CD4-positive, alpha-beta T cell (primary cell): Measurements from ENCODE around the gene PCYOX1L. TPM values are rescaled to one million over a fixed set of nuclear protein-coding genes. Genes with fewer than 3 reads are reported as not detected.

Experiments used
- ATAC-seq: fragments of 200-7000 bp; cut with Tn5 transposase; one replicate; pipeline ENCODE4 v1.10.0; 2022; ENCODE audit warnings: mild to moderate bottlenecking; ENCODE audit not compliant: poor library complexity
- CTCF ChIA-PET: fragments of 350-600 bp; sonication (Branson Sonifier 250); formaldehyde crosslinking; loops from one replicate; lab custom pipeline; 2021; ENCODE audit warnings: antibody characterized with exemption, inconsistent platforms; lab: Charles Lee
- POLR2A ChIA-PET: fragments of 350-600 bp; sonication (Branson Sonifier 250); formaldehyde crosslinking; loops from one replicate; lab custom pipeline; 2021; ENCODE audit warnings: antibody characterized with exemption, inconsistent platforms; lab: Charles Lee
- DNase-seq, 14 experiments: peaks; one replicate each; pipeline ENCODE4 v3.0.0-alpha.2; 2013 to 2020; ENCODE audit warnings: mixed read lengths in 2 of 14
- H3K27ac ChIP-seq, 2 donors: one replicate each; pipeline versions ENCODE4 v1.5.1 to v1.7.0; 2013; ENCODE audit warnings: low read length in 2 of 2, low read depth in 1 of 2, mild to moderate bottlenecking in 1 of 2
- H3K27me3 ChIP-seq, 2 experiments: 1 replicate in 1 of 2; 2 replicates in 1 of 2; pipeline versions ENCODE4 v1.6.1 to v1.7.0; 2013; ENCODE audit warnings: low read length in 2 of 2, control low read depth in 1 of 2, mild to moderate bottlenecking in 1 of 2, moderate library complexity in 1 of 2; ENCODE audit not compliant: insufficient read depth in 2 of 2, control insufficient read depth in 1 of 2
- H3K36me3 ChIP-seq: one replicate; pipeline ENCODE4 v1.6.1; 2013; ENCODE audit warnings: low read length, control low read depth; ENCODE audit not compliant: insufficient read depth
- H3K4me1 ChIP-seq: one replicate; pipeline ENCODE4 v1.6.1; 2013; ENCODE audit warnings: low read length, control low read depth; ENCODE audit not compliant: insufficient read depth
- H3K4me3 ChIP-seq: one replicate; pipeline ENCODE4 v1.5.1; 2013; ENCODE audit warnings: mild to moderate bottlenecking, low read length, moderate library complexity
- H3K9me3 ChIP-seq, 2 experiments: 1 replicate in 1 of 2; 2 replicates in 1 of 2; pipeline versions ENCODE4 v1.6.1 to v1.7.0; 2013; ENCODE audit warnings: low read length in 2 of 2, mild to moderate bottlenecking in 2 of 2, control low read depth in 1 of 2, moderate library complexity in 1 of 2; ENCODE audit not compliant: control insufficient read depth in 1 of 2, insufficient read depth in 1 of 2
- H3K27ac Mint-ChIP-seq: one replicate; pipeline ENCODE4 v1.8.0; 2020; ENCODE audit warnings: mixed read lengths
- H3K27me3 Mint-ChIP-seq: one replicate; pipeline ENCODE4 v1.8.0; 2021; ENCODE audit warnings: mixed read lengths
- H3K36me3 Mint-ChIP-seq: one replicate; pipeline ENCODE4 v1.8.0; 2021; ENCODE audit warnings: low read depth, mixed read lengths
- H3K4me1 Mint-ChIP-seq: one replicate; pipeline ENCODE4 v1.8.0; 2021; ENCODE audit warnings: low read depth, mixed read lengths
- H3K4me3 Mint-ChIP-seq: one replicate; pipeline ENCODE4 v1.8.0; 2020; ENCODE audit warnings: mild to moderate bottlenecking, mixed read lengths
- H3K9me3 Mint-ChIP-seq: one replicate; pipeline ENCODE4 v1.8.0; 2020; ENCODE audit warnings: mixed read lengths
- CTCF ChIP-seq: fragments of 200-600 bp; IDR thresholded peaks from one replicate; pipeline ENCODE4 v1.8.0; 2022; ENCODE audit warnings: antibody characterized with exemption, mild to moderate bottlenecking
- intact Hi-C, 2 experiments: fragments of 100-400 bp; cut with DNase I in 1 of 2; cut with micrococcal nuclease in 1 of 2; formaldehyde crosslinking; loops; one replicate each; pipeline versions ENCODE4 v1.15.1 to v1.9.0; 2023 to 2025; cut with DNase I, micrococcal nuclease
- total RNA-seq, 174 experiments: library from RNA in 2 of 174; stranded (reverse) in 2 of 174; gene quantifications; one replicate each; pipeline ENCODE4 v1.2.3 and lab custom pipeline; 2021 to 2026

PCYOX1L gene
- total RNA-seq, 2 experiments from 2014 or later, result 22.9 to 24.8 TPM

- intact Hi-C loops, result no loop called here
- Mint-ChIP-seq H3K9me3 (no peaks in the 10 kb centered on the region), H3K4me1 (peaks cover 11% of the 10 kb centered on the region), H3K4me3 (no peak overlapping the region), H3K27ac (no peak overlapping the region), H3K27me3 (no peaks in the 10 kb centered on the region), H3K36me3 (no peaks in the 10 kb centered on the region)
- Histone ChIP-seq H3K4me3 (no peak overlapping the region), H3K27me3 (no peaks in the 10 kb centered on the region), H3K4me1 (peaks cover 8% of the 10 kb centered on the region), H3K27ac (no peak overlapping the region), H3K9me3 (no peaks in the 10 kb centered on the region), H3K36me3 (no peaks in the 10 kb centered on the region)
- no peak for TF ChIP-seq CTCF
- DNase-seq (no peak), ATAC-seq (no peak)
- ChIA-PET POLR2A (no interaction called here), CTCF (no interaction called here)
These were observed 61.2 kb downstream of the PCYOX1L start for GRCh38 chr5:149418910-149419531.

Other genes starting within 250 kb of the PCYOX1L start
- not detected for gene ABLIM3, start 216.6 kb upstream of the PCYOX1L start, total RNA-seq
- under 1 TPM; 0.47 to 0.56 TPM for gene AFAP1L1, start 86.2 kb upstream of the PCYOX1L start, total RNA-seq
- gene GRPEL2, start 12.5 kb upstream of the PCYOX1L start, total RNA-seq, result 10 to 100 TPM; 20.8 to 22.5 TPM
- gene IL17B, start 21.2 kb downstream of the PCYOX1L start, total RNA-seq, result not detected
- gene CSNK1A1, start 193.4 kb downstream of the PCYOX1L start, total RNA-seq, result 100 to 1,000 TPM; 201 to 217 TPM
- under 1 TPM in 1 of 2 experiments, not detected in 1; 0.41 TPM for gene ARHGEF37, start 223.5 kb downstream of the PCYOX1L start, total RNA-seq